Measurements from ENCODE around the gene AJM1. TPM values are rescaled to one million over a fixed set of nuclear protein-coding genes. Genes with fewer than 3 reads are reported as not detected.

AJM1 gene
- total RNA-seq, 1 experiment from 2014 or later, result 3.6 TPM

DNA sequence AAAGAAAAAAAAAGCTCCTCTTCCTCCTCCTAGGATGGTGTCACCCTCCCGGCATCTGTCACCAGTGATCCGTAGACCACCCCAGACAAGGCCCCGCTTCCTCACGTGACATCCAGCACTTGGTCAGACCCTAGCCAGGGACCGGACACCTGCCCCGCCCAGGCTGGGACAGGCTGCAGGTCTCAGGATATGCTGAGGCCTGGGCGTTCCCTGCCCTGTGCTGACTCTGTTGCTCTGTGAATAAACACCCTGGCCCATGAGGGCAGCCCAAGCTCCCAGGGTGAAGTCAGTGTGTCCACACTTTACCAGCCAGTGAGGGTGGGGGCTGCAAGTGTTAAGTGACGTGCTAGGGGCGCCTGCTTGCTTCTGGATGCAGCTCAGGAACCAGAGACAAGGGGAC lies 18.3 kb downstream of the AJM1 start:
- H3K36me3 Mint-ChIP-seq (ENCODE audit: insufficient read depth, unreplicated experiment), result peaks cover 98% of the 10 kb centered on the region
- peaks cover 1% of the 10 kb centered on the region; the same call in 1 of the 2 replicates for H3K36me3 ChIP-seq (ENCODE audit: control insufficient read depth, insufficient read depth, low read length)
- no peaks in the 10 kb centered on the region for H3K27me3 Mint-ChIP-seq (ENCODE audit: insufficient read depth, unreplicated experiment)
- no peaks in the 10 kb centered on the region for H3K9me3 ChIP-seq
- no peak for DNase-seq
- intact Hi-C loops (cut with micrococcal nuclease; ENCODE audit: unreplicated experiment), result no loop called here
- TF ChIP-seq, protein P1, sequence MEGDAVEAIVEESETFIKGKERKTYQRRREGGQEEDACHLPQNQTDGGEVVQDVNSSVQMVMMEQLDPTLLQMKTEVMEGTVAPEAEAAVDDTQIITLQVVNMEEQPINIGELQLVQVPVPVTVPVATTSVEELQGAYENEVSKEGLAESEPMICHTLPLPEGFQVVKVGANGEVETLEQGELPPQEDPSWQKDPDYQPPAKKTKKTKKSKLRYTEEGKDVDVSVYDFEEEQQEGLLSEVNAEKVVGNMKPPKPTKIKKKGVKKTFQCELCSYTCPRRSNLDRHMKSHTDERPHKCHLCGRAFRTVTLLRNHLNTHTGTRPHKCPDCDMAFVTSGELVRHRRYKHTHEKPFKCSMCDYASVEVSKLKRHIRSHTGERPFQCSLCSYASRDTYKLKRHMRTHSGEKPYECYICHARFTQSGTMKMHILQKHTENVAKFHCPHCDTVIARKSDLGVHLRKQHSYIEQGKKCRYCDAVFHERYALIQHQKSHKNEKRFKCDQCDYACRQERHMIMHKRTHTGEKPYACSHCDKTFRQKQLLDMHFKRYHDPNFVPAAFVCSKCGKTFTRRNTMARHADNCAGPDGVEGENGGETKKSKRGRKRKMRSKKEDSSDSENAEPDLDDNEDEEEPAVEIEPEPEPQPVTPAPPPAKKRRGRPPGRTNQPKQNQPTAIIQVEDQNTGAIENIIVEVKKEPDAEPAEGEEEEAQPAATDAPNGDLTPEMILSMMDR (IDR thresholded peaks at IDR 0.05; ENCODE audit: insufficient read depth in 1 of 2, low read depth in 1 of 2, low read length in 1 of 2, severe bottlenecking in 1 of 2, unreplicated experiment in 1 of 2), result no peak
- H3K4me1 ChIP-seq, result peaks cover 13% of the 10 kb centered on the region
- no peaks in the 10 kb centered on the region for H3K27me3 ChIP-seq (replicated peaks; ENCODE audit: control insufficient read depth, insufficient read depth, low read length)
- H3K27ac Mint-ChIP-seq (ENCODE audit: unreplicated experiment), result no peak overlapping the region
- H3K9me3 Mint-ChIP-seq (ENCODE audit: unreplicated experiment), result no peaks in the 10 kb centered on the region
- no peak overlapping the region for H3K4me3 ChIP-seq (ENCODE audit: low read depth, low read length)
- ChIA-PET CTCF (no interaction called here), POLR2A (no interaction called here)
- no peaks in the 10 kb centered on the region for H3K4me1 Mint-ChIP-seq (ENCODE audit: low read depth, unreplicated experiment)
- H3K4me3 Mint-ChIP-seq (ENCODE audit: unreplicated experiment), result no peak overlapping the region
- no TSS peak for BruUV-seq (replicated peaks)

DNA sequence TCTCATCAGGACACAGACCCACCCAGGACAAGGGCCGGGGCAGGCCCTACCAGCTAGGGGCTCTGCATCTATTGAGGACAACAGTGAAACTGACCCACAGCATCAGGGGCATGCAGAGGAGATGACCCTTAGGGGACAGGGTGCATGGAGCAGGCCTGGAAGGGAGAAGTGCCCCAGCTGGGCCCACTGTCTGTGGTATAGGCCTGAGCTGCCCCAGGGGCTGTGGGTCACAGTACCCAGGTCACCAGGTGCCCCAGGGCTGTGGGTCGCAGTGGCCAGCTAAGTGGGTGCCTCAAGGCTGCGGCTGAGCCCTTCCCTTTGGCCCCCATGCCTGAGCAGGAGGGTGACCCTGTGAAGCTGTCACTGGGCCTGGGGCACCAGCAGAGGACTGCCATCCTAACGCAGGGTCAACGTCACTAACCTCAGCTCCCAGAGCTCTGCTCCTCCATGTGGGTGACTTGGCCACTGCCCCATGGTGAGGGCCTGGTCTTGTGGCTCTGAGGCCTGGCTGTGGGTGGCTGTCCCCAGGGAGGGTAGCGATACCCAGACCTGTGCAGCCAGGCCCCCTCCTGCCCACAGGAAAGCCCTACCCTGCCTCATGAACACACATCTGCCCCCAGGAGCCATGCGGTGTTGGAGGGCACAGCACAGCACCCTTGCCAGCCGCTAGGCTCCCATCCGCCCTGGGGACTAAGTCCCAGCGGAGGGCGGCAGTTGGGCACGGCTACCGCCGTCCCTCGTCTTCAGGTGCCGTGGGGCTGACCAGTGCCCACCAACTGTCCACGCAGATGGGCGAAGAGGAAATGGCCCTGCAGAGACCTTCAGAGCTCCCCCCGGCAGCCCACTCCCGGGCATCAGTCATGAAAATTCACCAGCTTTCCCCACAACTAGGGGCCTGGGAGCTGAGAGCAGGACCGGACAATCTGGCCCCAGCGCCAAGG lies 18.9 kb downstream of the AJM1 start:
- TF ChIP-seq, protein P1 (IDR thresholded peaks at IDR 0.05; ENCODE audit: insufficient read depth in 1 of 2, low read depth in 1 of 2, low read length in 1 of 2, severe bottlenecking in 1 of 2, unreplicated experiment in 1 of 2), result no peak
- intact Hi-C loops (cut with micrococcal nuclease; ENCODE audit: unreplicated experiment), result no loop called here
- H3K27me3 ChIP-seq (replicated peaks; ENCODE audit: control insufficient read depth, insufficient read depth, low read length), result no peaks in the 10 kb centered on the region
- Mint-ChIP-seq H3K36me3 (ENCODE audit: insufficient read depth, unreplicated experiment) (peaks cover 95% of the 10 kb centered on the region), H3K27me3 (ENCODE audit: insufficient read depth, unreplicated experiment) (no peaks in the 10 kb centered on the region), H3K4me1 (ENCODE audit: low read depth, unreplicated experiment) (no peaks in the 10 kb centered on the region), H3K27ac (ENCODE audit: unreplicated experiment) (no peak overlapping the region), H3K4me3 (ENCODE audit: unreplicated experiment) (no peak overlapping the region), H3K9me3 (ENCODE audit: unreplicated experiment) (no peaks in the 10 kb centered on the region)
- POLR2A ChIA-PET, result no interaction called here
- H3K36me3 ChIP-seq (ENCODE audit: control insufficient read depth, insufficient read depth, low read length), result peaks cover 1% of the 10 kb centered on the region; the same call in 1 of the 2 replicates
- H3K4me1 ChIP-seq, result peaks cover 13% of the 10 kb centered on the region
- no peaks in the 10 kb centered on the region for H3K9me3 ChIP-seq
- CTCF ChIA-PET, result no interaction called here
- no peak for DNase-seq
- BruUV-seq (replicated peaks), result no TSS peak
- no peak overlapping the region for H3K4me3 ChIP-seq (ENCODE audit: low read depth, low read length)

DNA sequence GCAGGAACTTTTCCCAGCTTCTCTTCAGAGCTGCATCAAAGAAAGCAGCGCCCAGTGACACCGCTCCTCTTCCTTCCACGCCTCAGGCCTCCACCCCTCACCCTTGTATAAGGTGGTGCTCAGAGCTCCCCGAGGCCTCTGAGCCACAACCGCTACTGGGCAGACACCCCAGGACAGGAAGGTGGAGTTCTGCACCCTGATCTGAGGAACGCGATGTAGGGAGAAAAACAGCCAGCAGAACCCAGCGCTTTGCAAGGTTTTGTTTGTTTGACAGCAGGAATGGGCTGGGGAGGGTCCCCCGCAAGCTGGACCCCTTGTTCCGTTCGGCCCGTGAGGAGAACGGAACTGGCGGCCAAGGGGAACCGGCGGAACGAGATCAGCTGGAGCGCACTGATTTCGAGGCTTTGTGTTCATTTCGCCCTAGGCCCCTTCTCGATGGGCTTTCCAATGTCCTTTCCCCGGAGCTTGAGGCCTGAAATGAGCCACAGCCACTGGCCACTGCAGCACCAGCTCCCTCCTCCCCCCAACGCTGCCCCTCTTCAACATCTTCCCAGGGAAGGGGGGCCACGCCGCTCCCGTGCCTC lies 19.7 kb downstream of the AJM1 start:
- intact Hi-C loops (cut with micrococcal nuclease; ENCODE audit: unreplicated experiment), result no loop called here
- Histone ChIP-seq H3K27me3 (replicated peaks; ENCODE audit: control insufficient read depth, insufficient read depth, low read length) (no peaks in the 10 kb centered on the region), H3K36me3 (ENCODE audit: control insufficient read depth, insufficient read depth, low read length) (peaks cover 1% of the 10 kb centered on the region; the same call in 1 of the 2 replicates), H3K4me1 (peaks cover 13% of the 10 kb centered on the region), H3K4me3 (ENCODE audit: low read depth, low read length) (no peak overlapping the region), H3K9me3 (no peaks in the 10 kb centered on the region)
- H3K4me3 Mint-ChIP-seq (ENCODE audit: unreplicated experiment), result no peak overlapping the region
- H3K9me3 Mint-ChIP-seq (ENCODE audit: unreplicated experiment), result no peaks in the 10 kb centered on the region
- H3K4me1 Mint-ChIP-seq (ENCODE audit: low read depth, unreplicated experiment), result no peaks in the 10 kb centered on the region
- H3K27me3 Mint-ChIP-seq (ENCODE audit: insufficient read depth, unreplicated experiment), result no peaks in the 10 kb centered on the region
- peaks cover 90% of the 10 kb centered on the region for H3K36me3 Mint-ChIP-seq (ENCODE audit: insufficient read depth, unreplicated experiment)
- POLR2A ChIA-PET, result no interaction called here
- peak overlapping the region; percentile 73 for H3K27ac Mint-ChIP-seq (ENCODE audit: unreplicated experiment)
- BruUV-seq (replicated peaks), result no TSS peak
- no peak for DNase-seq
- TF ChIP-seq, protein P1 (IDR thresholded peaks at IDR 0.05; ENCODE audit: insufficient read depth in 1 of 2, low read depth in 1 of 2, low read length in 1 of 2, severe bottlenecking in 1 of 2, unreplicated experiment in 1 of 2), result no peak
- CTCF ChIA-PET, result no interaction called here
